Activated CD4-positive, alpha-beta T cell treated with anti-CD3 and anti-CD28 coated beads, Interleukin-2, Interleukin-6, amounts not matched to agents 100 ng/mL and 50 ng/mL, durations not matched to agents 16 hours and 8 hours (primary cell): ENCODE data around the gene PDYN.

Experiments used
- DNase-seq: peaks from one replicate; pipeline ENCODE4 v3.0.0-alpha.2; 2020

Gene PDYN

DNA sequence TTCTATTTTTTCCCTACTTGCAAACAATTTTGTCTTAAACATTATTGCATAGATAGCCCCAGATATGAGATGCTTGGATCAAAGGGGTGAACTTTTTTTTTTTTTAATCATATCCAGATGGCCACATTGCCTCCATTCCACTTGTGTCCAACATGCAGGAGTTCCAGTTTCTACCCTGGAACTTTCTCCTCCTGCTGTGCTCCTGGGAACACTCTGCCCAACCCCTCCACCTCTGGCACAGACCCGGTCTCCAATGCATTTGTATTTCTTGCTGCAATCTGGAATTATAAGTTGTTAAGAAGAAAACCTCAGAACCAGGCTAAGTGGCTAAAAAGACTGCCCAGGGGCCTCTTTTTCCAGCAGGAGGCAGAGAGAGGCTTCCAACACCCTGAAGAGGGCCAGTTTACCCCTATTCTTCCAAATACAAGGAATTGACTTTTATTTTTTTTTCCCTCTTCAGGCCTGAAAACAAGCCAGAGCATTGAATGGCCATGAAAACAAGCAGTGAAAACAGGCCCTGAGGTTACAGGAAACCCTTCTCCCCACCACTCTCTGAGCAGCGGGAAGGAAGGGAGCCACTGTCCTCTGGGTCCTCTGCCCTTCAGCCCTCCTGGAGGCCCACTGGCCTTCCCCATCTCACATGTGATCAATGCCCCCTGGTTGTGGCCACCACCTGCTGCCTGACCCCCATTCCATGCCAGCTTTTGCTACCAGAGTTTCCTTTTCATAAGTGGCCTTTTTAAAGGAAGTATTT lies 44.3 kb downstream of the PDYN start:
- no peak for DNase-seq

DNA sequence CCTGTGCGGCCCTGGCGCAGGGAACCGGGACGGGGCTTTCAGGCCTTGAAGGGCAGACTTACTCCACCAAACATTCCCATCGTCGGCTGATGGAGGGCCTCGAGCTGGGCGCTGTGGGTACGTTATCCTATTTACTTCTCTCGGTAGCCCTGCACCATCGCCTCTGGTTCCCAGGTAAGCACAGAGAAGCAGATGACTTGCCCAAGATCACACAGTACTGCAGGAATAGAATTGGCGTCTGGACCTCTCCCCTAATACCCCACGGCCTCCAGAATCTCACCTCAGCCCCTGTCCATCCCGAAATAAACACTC lies 46.4 kb downstream of the PDYN start:
- no peak for DNase-seq

- no peak for DNase-seq
These were observed 46.9 kb downstream of the PDYN start for GRCh38 chr20:1946762-1947534.

DNA sequence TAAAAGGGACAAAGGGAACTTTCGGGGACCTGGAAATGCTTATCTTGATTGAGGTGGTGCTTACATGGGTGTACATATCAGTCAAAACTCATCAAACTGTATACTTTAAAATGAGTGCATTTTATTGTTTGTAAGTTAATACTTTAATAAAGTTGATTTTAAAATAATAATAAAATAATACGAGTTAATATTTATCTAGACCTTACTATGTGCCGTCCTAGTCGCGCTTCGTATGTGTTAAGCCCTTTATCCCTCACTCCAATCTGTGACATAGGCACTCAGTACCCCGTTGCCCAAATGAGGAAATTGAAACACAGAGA lies 47.5 kb downstream of the PDYN start:
- no peak for DNase-seq

DNA sequence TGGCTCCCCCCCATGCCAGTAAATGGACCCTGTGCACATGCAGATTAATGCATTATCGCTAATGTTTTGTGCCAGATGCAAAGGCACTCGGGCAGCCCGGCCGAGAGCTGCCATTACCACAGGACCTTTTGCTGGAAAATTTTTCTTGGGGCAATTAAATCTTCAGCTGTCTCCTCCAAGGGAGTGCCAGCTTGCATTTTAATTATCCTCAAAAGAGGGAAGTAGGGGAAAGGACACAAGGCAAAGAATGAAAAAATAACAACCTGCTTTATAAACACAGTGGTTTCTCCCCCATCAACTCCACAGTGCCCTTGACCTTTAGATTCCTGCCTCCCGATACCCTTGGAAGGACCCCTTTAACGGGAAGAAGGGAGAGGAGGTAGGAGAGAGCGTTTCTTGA lies 48.2 kb downstream of the PDYN start:
- DNase-seq: no peak

DNA sequence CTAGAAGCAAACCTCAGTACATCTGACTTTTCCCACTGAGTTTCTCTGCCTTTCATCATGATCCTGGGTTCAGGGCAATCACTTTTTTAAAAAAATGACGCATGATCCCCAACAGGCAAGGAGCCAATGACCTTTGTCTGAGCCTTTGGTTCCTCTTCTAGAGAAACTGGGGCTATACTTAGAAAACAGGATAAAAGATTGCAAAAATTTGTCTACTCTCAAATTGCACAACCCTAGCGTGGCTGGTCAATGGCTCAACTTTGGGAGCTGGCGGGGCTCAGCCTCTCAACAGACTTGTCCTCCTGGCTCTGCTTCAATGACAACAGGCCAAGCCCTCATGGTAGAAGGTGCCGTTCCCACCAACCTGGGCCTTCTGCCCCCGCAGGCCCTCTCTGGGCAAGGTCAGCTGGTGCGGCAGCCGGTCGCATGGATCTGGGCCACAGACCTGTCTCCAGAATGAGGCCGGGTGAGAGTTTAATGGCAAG lies 48.7 kb downstream of the PDYN start:
- no peak for DNase-seq

DNA sequence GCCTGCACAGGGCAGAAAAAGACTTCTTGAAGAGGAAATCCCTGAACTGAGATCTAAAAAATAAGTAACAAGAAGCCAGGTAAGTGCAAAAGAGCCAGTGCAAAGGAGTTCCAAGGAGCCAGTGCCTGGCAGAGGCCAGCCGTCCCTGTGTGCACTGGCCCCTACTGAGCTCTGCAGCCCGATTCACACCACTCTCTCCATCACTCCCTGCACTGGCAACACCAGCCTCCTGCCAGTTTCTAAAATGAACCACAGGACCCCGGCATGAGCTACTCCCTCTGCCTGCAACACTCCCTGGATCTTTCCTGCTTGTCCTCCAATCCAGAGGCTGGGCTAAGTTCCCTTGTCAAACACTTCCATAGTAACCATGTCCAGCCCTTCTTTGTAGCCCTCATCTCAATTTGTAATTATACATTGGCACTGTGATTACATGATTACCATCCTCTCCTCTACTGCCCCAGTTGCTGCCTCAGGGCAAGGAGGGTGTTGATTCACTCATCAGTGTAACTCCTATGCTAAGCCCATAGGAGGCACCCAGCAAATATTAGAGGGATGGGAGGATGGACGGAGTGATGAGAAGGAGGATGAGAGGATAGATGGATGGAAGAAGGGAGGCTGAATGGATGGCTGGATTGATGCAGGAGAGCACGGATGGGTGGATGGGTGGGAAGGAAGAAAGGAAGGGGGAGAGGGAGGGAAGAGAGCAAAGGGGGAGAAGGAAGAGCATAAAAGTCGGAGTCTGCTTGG lies 49.3 kb downstream of the PDYN start:
- DNase-seq: no peak

GRCh38 chr20:1943275-1944002 lies 50.4 kb downstream of the PDYN start:
- DNase-seq: no peak

- no peak for DNase-seq
These were observed 51.2 kb downstream of the PDYN start for GRCh38 chr20:1942486-1943274.

DNA sequence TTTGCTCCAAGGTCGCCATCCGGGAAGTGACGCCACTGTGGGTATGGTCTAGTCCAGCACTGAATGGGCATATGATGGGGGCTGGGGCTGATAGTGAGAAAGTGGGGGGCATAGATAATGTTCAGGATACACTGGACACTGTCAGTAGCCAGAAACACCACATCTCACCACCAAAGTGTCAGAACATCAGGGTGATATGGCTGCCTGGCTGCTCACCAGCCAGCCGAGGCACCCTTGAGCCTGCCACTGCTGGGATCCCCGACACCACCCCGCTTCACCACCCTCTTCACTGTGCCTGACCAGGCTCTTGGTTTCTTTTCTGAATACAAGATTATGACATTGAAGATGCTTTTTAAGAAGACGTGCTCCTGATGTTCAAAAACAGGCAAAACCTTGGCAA lies 51.8 kb downstream of the PDYN start:
- no peak for DNase-seq

GRCh38 chr20:1941226-1941625 lies 52.6 kb downstream of the PDYN start:
- no peak for DNase-seq

- no peak for DNase-seq
These were observed 53.3 kb downstream of the PDYN start for GRCh38 chr20:1940581-1940980.

GRCh38 chr20:1939270-1939595 lies 54.6 kb downstream of the PDYN start:
- no peak for DNase-seq

DNA sequence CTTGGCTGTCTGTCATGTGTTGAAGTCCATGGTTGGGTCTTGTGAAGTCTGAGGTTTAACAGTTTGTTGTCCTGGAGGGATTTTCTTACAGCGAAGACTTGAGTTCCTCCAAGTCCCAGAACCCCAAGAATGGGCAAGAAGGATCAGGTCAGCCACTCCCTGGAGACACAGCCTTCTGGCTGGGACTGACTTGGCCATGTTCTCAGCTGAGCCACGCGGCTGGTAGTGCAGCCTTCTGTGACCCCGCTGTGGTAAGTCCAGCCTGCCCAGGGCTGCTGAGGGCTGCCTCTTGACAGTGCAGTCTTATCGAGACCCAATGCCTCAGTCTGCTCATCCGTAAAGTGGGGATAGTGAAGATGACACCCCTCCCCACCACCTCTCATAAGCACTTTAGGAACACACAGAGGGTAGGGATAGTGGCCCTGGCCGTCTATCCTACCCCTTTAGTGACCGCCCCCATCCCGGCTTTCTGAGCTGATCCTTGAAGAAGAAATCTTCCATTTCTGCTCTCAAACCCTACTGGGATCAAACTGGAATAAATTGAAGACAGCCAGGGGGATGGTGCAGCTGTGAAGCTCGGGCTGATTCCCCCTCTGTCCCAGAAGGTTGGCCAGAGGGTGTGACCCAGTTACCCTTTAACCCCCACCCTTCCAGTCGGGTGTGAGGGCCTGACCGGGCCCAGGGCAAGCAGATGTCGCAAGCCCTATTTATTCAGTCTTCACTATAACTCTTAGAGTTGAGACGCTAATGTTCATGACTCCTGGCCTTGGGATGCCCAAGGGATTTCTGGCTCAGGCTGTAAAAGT lies 55.2 kb downstream of the PDYN start:
- DNase-seq: no peak

DNA sequence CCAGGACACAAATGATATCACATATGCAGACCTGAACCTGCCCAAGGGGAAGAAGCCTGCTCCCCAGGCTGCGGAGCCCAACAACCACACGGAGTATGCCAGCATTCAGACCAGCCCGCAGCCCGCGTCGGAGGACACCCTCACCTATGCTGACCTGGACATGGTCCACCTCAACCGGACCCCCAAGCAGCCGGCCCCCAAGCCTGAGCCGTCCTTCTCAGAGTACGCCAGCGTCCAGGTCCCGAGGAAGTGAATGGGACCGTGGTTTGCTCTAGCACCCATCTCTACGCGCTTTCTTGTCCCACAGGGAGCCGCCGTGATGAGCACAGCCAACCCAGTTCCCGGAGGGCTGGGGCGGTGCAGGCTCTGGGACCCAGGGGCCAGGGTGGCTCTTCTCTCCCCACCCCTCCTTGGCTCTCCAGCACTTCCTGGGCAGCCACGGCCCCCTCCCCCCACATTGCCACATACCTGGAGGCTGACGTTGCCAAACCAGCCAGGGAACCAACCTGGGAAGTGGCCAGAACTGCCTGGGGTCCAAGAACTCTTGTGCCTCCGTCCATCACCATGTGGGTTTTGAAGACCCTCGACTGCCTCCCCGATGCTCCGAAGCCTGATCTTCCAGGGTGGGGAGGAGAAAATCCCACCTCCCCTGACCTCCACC lies 56.4 kb downstream of the PDYN start:
- no peak for DNase-seq

GRCh38 chr20:1935696-1936366 lies 58.0 kb downstream of the PDYN start:
- DNase-seq: no peak

- no peak for DNase-seq
These were observed 58.9 kb downstream of the PDYN start for GRCh38 chr20:1934721-1935573.

DNA sequence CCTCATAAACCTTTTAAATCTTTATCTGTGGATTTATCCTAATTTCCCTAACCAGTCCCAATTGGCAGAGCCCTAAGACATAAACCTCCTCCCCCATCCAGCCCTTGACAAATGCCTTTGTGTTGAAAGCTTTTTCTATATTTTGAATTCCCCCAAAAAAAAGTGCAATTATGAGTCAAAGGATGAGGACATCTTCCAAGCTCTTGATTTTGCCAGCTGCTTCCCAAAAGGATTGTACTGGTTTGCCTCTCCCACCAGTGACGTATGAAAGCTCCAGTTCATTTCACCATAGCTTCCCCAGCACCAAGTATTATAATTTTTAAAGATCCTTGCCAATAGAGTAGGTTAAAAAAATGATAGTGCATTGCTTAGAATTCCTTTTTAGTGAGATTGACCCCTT lies 59.7 kb downstream of the PDYN start:
- no peak for DNase-seq

DNA sequence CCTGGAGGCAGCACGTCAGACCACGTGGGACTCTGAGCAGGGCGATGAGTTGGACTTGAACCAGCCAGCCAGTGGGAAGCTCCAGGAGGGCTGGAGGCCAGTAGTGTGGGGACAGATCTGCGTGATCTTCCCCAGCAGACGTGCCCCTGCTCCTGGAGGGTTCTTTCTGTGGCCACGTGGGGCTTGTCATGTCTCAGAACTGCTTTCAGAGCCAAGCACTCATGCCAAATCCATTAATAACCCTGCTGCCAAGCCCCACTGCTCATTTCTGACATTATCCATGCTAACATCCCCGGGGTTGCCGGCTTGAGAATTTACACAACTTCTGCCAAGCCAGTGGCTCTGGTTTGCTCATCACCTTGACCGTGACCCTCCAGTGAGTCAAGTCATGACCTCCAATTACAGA lies 60.4 kb downstream of the PDYN start:
- DNase-seq: no peak

GRCh38 chr20:1932971-1933370 lies 60.9 kb downstream of the PDYN start:
- no peak for DNase-seq
